GM21619 (cell line): ENCODE measurements around the gene ASIC2.

Source experiments
- ATAC-seq: cut with Tn5 transposase; IDR thresholded peaks from one replicate; pipeline ENCODE4 v1.9.1; 2021; ENCODE audit not compliant: unreplicated experiment

ASIC2 gene

GRCh38 chr17:33167736-33168135, 125.4 kb downstream of the ASIC2 start:
- no peak for ATAC-seq

- no peak for ATAC-seq
Measured at GRCh38 chr17:33166472-33166871, 126.6 kb downstream of the ASIC2 start.

GRCh38 chr17:33164169-33164881, 128.8 kb downstream of the ASIC2 start:
- ATAC-seq, result no peak

GRCh38 chr17:33163533-33164168, 129.4 kb downstream of the ASIC2 start:
- no peak for ATAC-seq

GRCh38 chr17:33154869-33155455, 138.1 kb downstream of the ASIC2 start:
- no peak for ATAC-seq

- ATAC-seq, result no peak
Measured at GRCh38 chr17:33152783-33153182, 140.3 kb downstream of the ASIC2 start.

GRCh38 chr17:33151565-33151964, 141.5 kb downstream of the ASIC2 start:
- ATAC-seq, result no peak

GRCh38 chr17:33145941-33146340, 147.2 kb downstream of the ASIC2 start:
- no peak for ATAC-seq

- ATAC-seq, result no peak
Measured at GRCh38 chr17:33144837-33145236, 148.3 kb downstream of the ASIC2 start.

GRCh38 chr17:33142705-33143299, 150.3 kb downstream of the ASIC2 start:
- ATAC-seq, result no peak

GRCh38 chr17:33140413-33141099, 152.5 kb downstream of the ASIC2 start:
- no peak for ATAC-seq

GRCh38 chr17:33138627-33139026, 154.5 kb downstream of the ASIC2 start:
- no peak for ATAC-seq

GRCh38 chr17:33137426-33137825, 155.7 kb downstream of the ASIC2 start:
- ATAC-seq, result no peak

- ATAC-seq, result no peak
Measured at GRCh38 chr17:33135691-33136090, 157.4 kb downstream of the ASIC2 start.

GRCh38 chr17:33131620-33132019, 161.5 kb downstream of the ASIC2 start:
- no peak for ATAC-seq

- no peak for ATAC-seq
Measured at GRCh38 chr17:33127706-33128105, 165.4 kb downstream of the ASIC2 start.

GRCh38 chr17:33126086-33126485, 167.0 kb downstream of the ASIC2 start:
- no peak for ATAC-seq

- ATAC-seq, result no peak
Measured at GRCh38 chr17:33125552-33125950, 167.5 kb downstream of the ASIC2 start.

- ATAC-seq, result no peak
Measured at GRCh38 chr17:33124871-33125551, 168.1 kb downstream of the ASIC2 start.

GRCh38 chr17:33124185-33124584, 168.9 kb downstream of the ASIC2 start:
- no peak for ATAC-seq

- no peak for ATAC-seq
Measured at GRCh38 chr17:33121756-33122155, 171.3 kb downstream of the ASIC2 start.
